HG03095 (cell line): ENCODE data around the gene CGB5.
"Not testable (repeated sequence)": the region's sequence is repeated elsewhere in the genome, so short reads cannot be mapped to it uniquely, and the experiment has no call there.

Source experiments
- ATAC-seq: cut with Tn5 transposase; IDR thresholded peaks from one replicate; pipeline ENCODE4 v1.9.1; 2021; ENCODE audit warnings: moderate library complexity; ENCODE audit not compliant: unreplicated experiment

Gene CGB5

DNA sequence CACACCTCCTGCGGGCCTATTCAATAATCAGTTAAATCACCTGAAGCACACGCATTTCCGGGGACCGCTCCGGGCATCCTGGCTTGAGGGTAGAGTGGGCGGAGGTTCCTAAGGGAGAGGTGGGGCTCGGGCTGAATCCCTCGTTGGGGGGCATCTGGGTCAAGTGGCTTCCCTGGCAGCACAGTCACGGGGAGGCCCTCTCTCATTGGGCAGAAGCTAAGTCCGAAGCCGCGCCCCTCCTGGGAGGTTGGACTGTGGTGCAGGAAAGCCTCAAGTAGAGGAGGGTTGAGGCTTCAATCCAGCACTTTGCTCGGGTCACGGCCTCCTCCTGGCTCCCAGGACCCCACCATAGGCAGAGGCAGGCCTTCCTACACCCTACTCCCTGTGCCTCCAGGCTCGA lies at the start of gene CGB5:
CGB5 (plus strand) TSS at position 301 of the 400 bp plus-strand sequence. CDS start 362 bp downstream, outside the sequence.
- not testable (repeated sequence) for ATAC-seq

GRCh38 chr19:48994035-48994386 lies 49.6 kb upstream of the CGB5 start:
- no peak for ATAC-seq

GRCh38 chr19:48997972-48998371 lies 45.7 kb upstream of the CGB5 start:
- ATAC-seq, result no peak

GRCh38 chr19:48999481-49000325 lies 43.9 kb upstream of the CGB5 start:
- no peak for ATAC-seq

GRCh38 chr19:49004133-49004532 lies 39.5 kb upstream of the CGB5 start:
- ATAC-seq, result no peak

DNA sequence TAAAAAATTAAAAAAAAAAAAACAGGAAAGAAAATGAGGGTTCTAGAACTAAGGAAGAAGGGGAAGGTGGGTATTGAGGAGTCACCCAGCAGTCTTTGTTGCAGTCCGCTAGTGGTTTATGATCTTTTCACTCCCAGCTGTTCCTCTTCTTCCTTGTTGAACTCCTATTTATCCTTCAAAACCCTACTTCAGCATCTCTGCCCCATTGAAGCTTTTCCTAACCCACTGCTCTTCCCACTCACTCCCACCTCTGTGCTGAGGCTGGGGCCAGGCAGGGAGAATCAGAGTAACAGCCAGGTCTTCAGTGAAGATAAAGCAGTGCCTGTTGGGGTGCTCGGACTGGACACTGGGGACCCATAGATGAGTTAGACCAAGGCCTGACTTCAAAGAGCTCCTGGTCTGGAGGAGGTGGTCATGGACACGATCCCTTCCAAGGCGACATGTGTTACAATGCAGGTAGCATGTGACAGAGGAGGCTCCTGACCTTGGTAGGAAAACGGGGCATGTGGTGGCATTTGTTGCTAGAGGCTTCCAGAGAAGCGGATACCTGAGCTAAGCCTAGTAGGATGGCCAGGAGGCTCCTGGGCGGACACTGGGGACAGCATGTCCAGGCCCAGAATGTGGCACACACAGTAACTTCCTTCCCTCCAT lies 38.6 kb upstream of the CGB5 start:
- ATAC-seq, result no peak

DNA sequence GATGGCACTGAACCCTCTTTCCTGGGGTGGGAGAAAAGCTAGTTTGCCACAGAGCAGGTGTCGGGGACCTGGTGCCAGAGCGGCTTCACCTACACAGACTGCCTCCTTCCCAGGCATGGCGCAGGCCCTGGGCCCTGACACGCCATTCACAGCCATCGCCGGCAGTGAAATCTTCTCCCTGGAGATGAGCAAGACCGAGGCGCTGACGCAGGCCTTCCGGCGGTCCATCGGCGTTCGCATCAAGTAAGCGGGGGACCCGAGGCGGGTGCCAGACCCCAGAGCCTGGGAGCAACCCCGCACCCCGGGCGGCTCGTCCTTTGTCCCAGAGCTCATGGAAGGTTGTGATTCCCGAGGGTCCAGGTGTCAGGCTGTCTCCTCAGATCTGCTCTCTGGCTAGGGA lies 36.7 kb upstream of the CGB5 start:
- ATAC-seq, result no peak

GRCh38 chr19:49009828-49010227 lies 33.8 kb upstream of the CGB5 start:
- ATAC-seq, result no peak

DNA sequence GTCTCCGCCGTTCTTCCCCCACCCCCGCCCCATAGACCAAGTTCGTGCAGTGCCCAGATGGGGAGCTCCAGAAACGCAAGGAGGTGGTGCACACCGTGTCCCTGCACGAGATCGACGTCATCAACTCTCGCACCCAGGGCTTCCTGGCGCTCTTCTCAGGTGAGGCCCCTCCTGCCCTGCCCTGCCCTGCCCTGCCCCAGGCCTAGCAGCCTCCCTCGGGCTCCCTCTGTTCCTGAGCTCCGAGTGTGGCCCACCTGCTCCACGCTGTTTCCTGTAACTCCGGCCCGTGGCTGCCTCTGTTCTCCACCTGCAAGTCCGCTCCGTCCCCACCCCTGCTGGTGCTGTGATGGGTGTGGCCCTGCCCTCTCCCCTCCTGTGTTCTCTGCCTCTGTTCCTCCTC lies 33.2 kb upstream of the CGB5 start:
- no peak for ATAC-seq

DNA sequence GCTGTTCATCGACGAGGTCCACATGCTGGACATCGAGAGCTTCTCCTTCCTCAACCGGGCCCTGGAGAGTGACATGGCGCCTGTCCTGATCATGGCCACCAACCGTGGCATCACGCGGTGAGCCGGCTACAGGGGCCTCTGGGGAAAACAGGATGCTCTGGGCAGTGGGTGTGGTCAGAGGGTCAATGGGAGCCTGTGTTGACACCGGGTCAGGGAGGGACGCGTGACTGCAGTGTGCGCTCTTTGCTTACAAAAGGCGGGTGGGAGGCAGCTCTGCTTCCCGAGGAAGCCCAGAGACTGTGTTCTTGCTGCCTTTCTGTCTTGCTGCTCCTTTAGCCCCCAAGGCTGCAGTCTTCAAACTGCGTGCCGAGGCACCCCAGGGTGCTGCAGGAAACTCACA lies 32.5 kb upstream of the CGB5 start:
- ATAC-seq, result no peak

GRCh38 chr19:49014123-49014869 lies 29.4 kb upstream of the CGB5 start:
- ATAC-seq, result no peak

DNA sequence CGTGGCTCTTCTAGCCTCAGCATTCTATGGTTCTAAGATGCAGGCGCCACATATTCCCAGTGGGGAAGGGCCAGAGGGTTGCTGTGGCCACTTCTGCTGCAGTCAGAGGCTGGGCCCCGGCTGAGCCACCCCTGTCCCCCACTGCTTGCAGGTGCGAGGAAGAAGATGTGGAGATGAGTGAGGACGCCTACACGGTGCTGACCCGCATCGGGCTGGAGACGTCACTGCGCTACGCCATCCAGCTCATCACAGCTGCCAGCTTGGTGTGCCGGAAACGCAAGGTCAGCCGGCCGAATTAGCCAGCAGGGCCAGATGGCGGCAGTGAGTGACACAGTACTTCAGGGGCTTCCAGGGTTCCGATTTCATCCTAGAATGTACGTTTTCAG lies 28.8 kb upstream of the CGB5 start:
- no peak for ATAC-seq

DNA sequence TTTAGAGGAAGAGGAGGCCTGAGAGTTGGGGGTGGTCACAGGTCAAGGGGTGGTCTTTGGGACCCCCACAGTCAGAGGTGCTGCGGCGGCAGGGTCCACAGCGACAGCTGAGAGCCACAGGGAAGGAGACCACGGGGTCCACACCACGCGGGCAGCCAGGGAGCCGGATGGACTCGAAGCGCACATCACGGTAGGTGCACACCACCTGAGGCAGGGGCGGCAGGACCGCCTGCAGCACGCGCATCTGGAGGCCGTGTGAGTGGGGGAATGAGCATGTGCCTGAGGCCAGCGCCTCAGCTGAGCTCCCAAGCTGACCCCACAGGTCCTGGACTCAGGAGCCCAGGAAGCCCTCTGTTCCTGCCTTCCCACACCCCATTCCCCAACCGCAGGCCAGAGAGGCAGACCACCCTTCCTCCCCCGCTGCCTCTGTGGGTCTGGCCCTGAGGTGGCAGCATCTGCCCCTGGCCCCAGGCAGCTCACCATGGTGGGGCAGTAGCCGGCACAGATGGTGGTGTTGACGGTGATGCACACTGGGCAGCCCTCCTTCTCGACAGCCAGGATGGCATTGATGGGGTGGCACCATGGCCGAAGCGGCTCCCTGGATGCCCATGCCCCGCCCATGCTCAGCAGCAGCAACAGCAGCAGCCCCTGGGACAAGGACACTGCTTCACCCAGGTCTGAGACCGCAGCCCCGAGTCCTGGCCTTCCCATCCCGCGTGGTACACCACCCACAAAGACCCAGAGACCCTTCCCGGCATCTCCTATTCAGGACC lies 27.4 kb upstream of the CGB5 start:
- ATAC-seq, result no peak

GRCh38 chr19:49017041-49017665 lies 26.5 kb upstream of the CGB5 start, which contains the start of gene LHB:
LHB (minus strand) TSS chr19:49017091; CDS start chr19:49017081, 10 bp downstream.
- ATAC-seq, result no peak

- ATAC-seq, result no peak
Observed at GRCh38 chr19:49017666-49018351, 25.8 kb upstream of the CGB5 start.

- not testable (repeated sequence) for ATAC-seq
Observed at GRCh38 chr19:49018388-49019241, 25.0 kb upstream of the CGB5 start.

DNA sequence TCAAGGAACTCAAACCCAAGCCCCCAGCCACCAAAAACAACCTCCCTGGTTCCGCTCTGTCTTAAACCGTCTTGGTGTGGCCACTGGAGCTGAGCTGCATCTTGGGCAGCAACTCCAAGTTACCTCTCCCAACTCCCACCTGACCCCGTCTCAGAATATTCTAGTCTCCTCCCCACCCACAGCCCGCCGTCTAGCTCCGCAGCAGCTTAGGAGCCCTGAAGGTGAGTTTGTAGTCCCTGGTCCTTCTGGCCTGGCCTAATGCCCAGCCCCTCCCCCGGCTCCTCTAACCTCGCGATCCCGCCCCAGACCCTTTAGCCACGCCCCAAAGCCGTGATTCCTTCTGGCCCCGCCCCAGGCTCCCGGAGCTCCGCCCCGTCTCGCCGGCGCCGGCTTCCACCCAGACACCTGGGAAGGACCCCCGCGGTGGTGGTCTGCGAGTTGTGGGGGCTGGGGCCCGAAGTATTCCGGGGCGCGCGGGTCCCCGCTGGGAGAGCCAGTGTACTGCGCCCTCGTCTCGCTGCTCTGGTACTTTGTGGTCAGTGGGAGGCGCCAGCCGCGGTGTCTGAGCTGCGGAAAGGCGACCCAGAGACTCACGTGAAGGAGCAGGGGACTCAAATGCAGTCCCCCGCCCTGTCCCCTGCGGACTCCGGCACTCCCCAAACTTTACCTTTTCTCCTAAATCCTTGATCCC lies 24.3 kb upstream of the CGB5 start:
- no peak for ATAC-seq

- ATAC-seq, result no peak
Observed at GRCh38 chr19:49020342-49020741, 23.3 kb upstream of the CGB5 start.
